Tibial nerve (tissue), 4 donors: Measurements from ENCODE around the gene GAB1. TPM values are rescaled to one million over a fixed set of nuclear protein-coding genes. Genes with fewer than 3 reads are reported as not detected.

ENCODE experiments used
- DNase-seq, 2 donors: peaks; one replicate each; pipeline ENCODE4 v3.0.0-alpha.2; 2019; ENCODE audit warnings: low spot score in 2 of 2
- H3K27ac ChIP-seq, 4 donors: fragments of 200-600 bp; sonication (generic) in 3 of 4; one replicate each; pipeline ENCODE4 v1.5.1; 2017 to 2019; ENCODE audit warnings: mild to moderate bottlenecking in 1 of 4
- H3K27me3 ChIP-seq, 2 donors: fragments of 200-600 bp; sonication (generic) in 1 of 2; one replicate each; pipeline versions ENCODE4 v1.5.1 to v1.6.0; 2017 to 2019
- H3K36me3 ChIP-seq, 3 donors: fragments of 200-600 bp; sonication (generic); one replicate each; pipeline ENCODE4 v1.5.1; 2018 to 2019
- H3K4me1 ChIP-seq, 4 donors: fragments of 200-600 bp; sonication (generic) in 3 of 4; one replicate each; pipeline ENCODE4 v1.5.1; 2017 to 2019
- H3K4me3 ChIP-seq, 4 donors: fragments of 200-600 bp; sonication (generic) in 3 of 4; one replicate each; pipeline ENCODE4 v1.5.1; 2017 to 2019; ENCODE audit warnings: mild to moderate bottlenecking in 1 of 4, moderate library complexity in 1 of 4
- H3K9me3 ChIP-seq, 4 donors: fragments of 200-600 bp; sonication (generic) in 3 of 4; one replicate each; pipeline ENCODE4 v1.5.1; 2017 to 2019
- EP300 ChIP-seq, 2 donors: sonication (generic); formaldehyde crosslinking; IDR thresholded peaks; one replicate each; pipeline ENCODE4 v1.6.1; 2017; ENCODE audit warnings: antibody characterized with exemption in 2 of 2, mild to moderate bottlenecking in 1 of 2
- POLR2A ChIP-seq, 2 donors: fragments of 450-650 bp; IDR thresholded peaks; one replicate each; pipeline ENCODE4 v1.6.1; 2017; ENCODE audit warnings: antibody characterized with exemption in 2 of 2, mild to moderate bottlenecking in 2 of 2, moderate library complexity in 2 of 2
- WGBS, 2 donors: methylation state at CpG; one replicate each; pipeline ENCODE4 v1.1.5; 2018; 5-methylcytosine and 5-hydroxymethylcytosine counted together
- total RNA-seq, 4 donors: library from RNA; depleted of rRNA; stranded (reverse); fragments of >200 nt; gene quantifications; one replicate each; pipeline ENCODE4 v1.1.0, GENCODE V29; 2016
- TF ChIP-seq, protein P1 (sequence below), 5 experiments: fragments of 200-600 bp in 3 of 5; fragments of 450-650 bp in 2 of 5; sonication (generic) in 3 of 5; IDR thresholded peaks; one replicate each; pipeline ENCODE4 v1.5.1; 2016 to 2019; ENCODE audit warnings: antibody characterized with exemption in 5 of 5, mild to moderate bottlenecking in 3 of 5, moderate library complexity in 2 of 5

Gene GAB1
- total RNA-seq, 4 donors from 2014 or later = 50.7 to 123 (median 81.4) TPM

DNA sequence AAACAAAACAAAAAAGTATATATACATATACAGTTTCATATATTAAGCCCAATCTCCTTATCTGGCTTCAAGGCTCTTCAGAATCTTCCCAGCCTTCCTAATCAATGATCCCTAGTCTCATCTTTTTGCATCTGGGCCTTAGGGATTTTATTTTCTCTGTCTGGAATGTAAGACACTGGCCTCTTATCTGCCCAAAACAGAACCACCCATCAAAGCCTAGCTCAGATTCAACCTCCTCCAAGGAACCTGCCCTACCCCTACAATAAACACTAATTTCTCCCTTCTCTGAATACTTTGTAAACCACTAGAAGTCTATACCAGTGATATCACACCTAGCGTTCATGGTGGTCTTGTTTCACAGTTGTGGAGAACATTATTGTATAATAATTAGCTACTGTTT, 23.2 kb upstream of the GAB1 start:
- 74 to 80% methylated on average over 1 of the region's 1 CpG for WGBS, 2 donors
- Histone ChIP-seq H3K27ac (peak overlapping the region in 1 of 4 donors; percentile 13), H3K4me1 (peaks cover 0 to 11% (median 0%) of the 10 kb centered on the region in 4 donors), H3K36me3 (no peaks in the 10 kb centered on the region), H3K9me3 (no peaks in the 10 kb centered on the region), H3K4me3 (no peak overlapping the region), H3K27me3 (no peaks in the 10 kb centered on the region)
- no peak for TF ChIP-seq POLR2A (IDR thresholded peaks at IDR 0.05)
- TF ChIP-seq, protein P1, sequence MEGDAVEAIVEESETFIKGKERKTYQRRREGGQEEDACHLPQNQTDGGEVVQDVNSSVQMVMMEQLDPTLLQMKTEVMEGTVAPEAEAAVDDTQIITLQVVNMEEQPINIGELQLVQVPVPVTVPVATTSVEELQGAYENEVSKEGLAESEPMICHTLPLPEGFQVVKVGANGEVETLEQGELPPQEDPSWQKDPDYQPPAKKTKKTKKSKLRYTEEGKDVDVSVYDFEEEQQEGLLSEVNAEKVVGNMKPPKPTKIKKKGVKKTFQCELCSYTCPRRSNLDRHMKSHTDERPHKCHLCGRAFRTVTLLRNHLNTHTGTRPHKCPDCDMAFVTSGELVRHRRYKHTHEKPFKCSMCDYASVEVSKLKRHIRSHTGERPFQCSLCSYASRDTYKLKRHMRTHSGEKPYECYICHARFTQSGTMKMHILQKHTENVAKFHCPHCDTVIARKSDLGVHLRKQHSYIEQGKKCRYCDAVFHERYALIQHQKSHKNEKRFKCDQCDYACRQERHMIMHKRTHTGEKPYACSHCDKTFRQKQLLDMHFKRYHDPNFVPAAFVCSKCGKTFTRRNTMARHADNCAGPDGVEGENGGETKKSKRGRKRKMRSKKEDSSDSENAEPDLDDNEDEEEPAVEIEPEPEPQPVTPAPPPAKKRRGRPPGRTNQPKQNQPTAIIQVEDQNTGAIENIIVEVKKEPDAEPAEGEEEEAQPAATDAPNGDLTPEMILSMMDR (IDR thresholded peaks at IDR 0.05) = no peak
- TF ChIP-seq EP300 (IDR thresholded peaks at IDR 0.05) = no peak
- no peak for DNase-seq

DNA sequence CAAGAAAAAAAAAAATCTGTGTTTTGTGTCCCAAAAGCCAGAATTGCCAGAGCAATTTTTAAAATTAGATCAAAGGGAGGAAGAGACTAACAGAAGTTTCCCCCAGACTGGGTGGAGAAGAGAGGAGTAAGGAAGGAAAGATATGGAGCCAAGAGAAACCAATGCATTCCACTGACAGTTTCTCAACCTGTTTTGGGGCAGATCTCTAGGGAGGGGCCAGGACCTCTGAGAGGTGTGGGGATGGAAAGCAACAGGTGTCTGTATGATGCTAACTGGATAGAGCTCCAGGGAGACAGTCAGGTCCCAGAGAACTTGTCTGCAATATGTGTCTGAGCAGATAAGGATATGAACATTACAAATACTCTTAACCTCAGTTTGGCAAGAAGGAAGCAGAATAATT, 22.7 kb upstream of the GAB1 start:
- H3K27me3 ChIP-seq = no peaks in the 10 kb centered on the region
- TF ChIP-seq, protein P1 (IDR thresholded peaks at IDR 0.05) = no peak
- no peak for TF ChIP-seq POLR2A (IDR thresholded peaks at IDR 0.05)
- H3K27ac ChIP-seq = peak overlapping the region in 1 of 4 donors; percentile 13
- no peaks in the 10 kb centered on the region for H3K36me3 ChIP-seq
- H3K4me3 ChIP-seq = no peak overlapping the region
- DNase-seq = no peak
- H3K9me3 ChIP-seq = no peaks in the 10 kb centered on the region
- peaks cover 0 to 11% (median 0%) of the 10 kb centered on the region in 4 donors for H3K4me1 ChIP-seq

DNA sequence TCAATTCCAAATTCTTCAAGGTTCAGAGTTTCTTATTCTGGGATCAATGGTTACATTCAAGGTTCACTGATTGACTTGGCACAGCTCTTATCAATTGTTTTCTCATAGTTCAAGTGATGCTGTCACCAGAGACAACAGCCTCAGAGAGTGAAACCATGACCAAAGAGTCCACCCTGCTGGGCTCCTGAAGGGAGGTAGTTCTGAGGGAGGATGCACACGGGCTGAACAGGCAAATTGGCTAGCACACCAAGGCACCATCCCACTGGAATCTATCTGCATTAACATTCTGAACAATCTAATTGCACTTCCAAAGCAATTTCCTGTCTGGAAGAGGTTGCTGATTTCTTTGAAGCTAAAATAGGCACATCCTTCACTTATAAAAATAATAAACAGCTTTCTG, 16.6 kb upstream of the GAB1 start:
- Histone ChIP-seq H3K4me1 (peaks cover 0 to 4% (median 0%) of the 10 kb centered on the region in 4 donors), H3K27me3 (no peaks in the 10 kb centered on the region), H3K9me3 (no peaks in the 10 kb centered on the region), H3K4me3 (no peak overlapping the region), H3K36me3 (no peaks in the 10 kb centered on the region), H3K27ac (no peak overlapping the region)
- TF ChIP-seq, protein P1 (IDR thresholded peaks at IDR 0.05) = no peak
- TF ChIP-seq EP300 (IDR thresholded peaks at IDR 0.05) (no peak), POLR2A (IDR thresholded peaks at IDR 0.05) (no peak)
- 9 to 20% methylated on average over 1 of the region's 1 CpG for WGBS, 2 donors
- no peak for DNase-seq

DNA sequence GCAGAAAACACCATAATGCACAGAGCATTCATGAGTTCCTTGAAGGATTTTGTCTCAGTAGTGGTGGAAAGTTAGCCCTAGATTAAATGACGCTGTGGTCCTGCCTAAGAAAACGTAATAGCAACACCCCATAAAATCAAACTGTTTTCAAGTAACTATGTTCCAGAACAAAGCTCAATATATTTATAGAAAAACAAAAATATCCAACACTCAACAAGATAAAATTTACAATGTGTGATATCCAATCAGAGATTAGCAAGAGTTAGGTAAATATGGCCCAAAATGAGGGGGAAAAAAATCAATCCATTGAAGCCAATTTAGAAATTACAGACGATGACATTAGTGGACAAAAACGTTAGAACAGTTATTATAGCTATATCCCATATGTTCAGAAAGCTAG, 9.9 kb upstream of the GAB1 start:
- Histone ChIP-seq H3K27me3 (no peaks in the 10 kb centered on the region), H3K27ac (no peak overlapping the region), H3K4me3 (no peak overlapping the region), H3K4me1 (no peaks in the 10 kb centered on the region), H3K36me3 (no peaks in the 10 kb centered on the region), H3K9me3 (no peaks in the 10 kb centered on the region)
- no peak for TF ChIP-seq POLR2A (IDR thresholded peaks at IDR 0.05)
- no peak for TF ChIP-seq EP300 (IDR thresholded peaks at IDR 0.05)
- TF ChIP-seq, protein P1 (IDR thresholded peaks at IDR 0.05) = no peak
- no peak for DNase-seq
- 85 to 90% methylated on average over 4 of the region's 4 CpGs for WGBS, 2 donors

DNA sequence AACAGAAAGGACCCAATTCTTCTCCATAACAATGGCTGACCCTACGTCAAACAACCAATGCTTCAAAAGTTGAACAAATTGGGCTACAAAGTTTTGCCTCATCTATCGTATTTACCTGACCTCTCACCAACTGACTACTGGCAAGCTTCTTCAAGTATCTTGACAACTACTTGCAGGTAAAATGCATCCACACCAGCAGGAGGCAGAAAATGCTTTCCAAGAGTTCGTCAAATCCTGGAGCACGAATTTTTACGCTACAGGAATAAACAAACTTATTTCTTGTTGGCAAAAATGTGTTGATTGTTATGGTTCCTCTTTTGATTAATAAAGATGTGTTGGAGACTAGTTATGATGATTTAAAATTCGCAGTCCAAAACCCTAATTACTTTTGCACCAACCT, 6.7 kb upstream of the GAB1 start:
- Histone ChIP-seq H3K36me3 (no peaks in the 10 kb centered on the region), H3K9me3 (no peaks in the 10 kb centered on the region), H3K4me3 (no peak overlapping the region), H3K4me1 (peaks cover 0 to 5% (median under 1%) of the 10 kb centered on the region in 4 donors), H3K27me3 (no peaks in the 10 kb centered on the region), H3K27ac (no peak overlapping the region)
- DNase-seq = no peak
- WGBS, 2 donors = 92 to 95% methylated on average over 6 of the region's 6 CpGs
- TF ChIP-seq EP300 (IDR thresholded peaks at IDR 0.05) (no peak), POLR2A (IDR thresholded peaks at IDR 0.05) (no peak)
- TF ChIP-seq, protein P1 (IDR thresholded peaks at IDR 0.05) = no peak
